Activated T-cell treated with anti-CD3 and anti-CD28 coated beads for 48 hours (primary cell): ENCODE measurements around the gene DRGX.

Experiments
- DNase-seq: peaks from one replicate; pipeline ENCODE4 v3.0.0-alpha.2; 2020; ENCODE audit warnings: low read depth

The DRGX gene

DNA sequence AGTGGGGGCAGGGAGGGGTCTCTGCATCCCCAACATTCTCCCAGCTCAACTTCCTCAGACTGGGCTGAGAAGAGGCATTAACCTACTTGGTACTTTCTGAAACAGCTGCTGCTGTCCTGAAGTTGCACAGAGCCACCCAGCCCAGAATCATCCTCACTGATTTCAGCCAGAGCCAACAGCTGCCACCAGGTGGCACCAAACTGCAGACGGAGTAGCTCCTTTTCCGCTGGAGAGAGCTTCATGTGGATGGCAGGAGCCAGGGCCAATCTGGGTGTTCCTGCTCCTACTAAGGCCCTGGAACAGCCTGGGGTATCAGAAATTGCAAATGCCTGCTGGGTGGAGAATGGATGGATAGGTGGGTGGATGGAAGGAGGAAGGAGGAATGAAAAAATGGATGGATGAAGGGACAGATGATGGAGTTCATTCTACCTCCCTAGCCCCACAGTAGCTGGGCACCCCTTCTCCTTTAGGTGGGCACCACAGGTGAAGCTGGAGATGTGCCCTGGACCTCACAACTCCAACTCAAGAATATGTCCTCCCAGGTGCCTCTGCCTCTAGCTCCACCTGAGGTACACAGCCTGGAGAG is 11.8 kb upstream of the DRGX start:
- DNase-seq, result peak; percentile 65

DNA sequence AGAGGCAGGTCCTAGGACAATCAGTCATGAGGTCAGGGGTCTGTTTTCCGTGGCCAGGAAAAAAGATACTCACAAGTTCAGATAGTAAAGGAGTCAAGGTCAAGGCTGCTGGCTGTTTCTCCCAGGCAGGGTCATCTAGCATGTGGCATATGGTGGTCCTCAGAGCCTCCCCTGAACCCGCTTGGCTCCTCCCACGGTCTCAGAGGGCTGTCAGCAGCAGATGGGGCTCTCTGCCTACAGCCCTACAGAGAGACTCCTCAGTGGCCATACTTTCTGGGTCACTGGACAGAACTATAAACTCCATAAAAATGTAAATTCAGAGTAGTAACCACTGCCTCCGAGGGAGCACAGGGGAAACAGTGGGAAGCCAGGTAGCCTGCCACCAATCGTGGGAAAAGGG is 11.3 kb upstream of the DRGX start:
- DNase-seq, result no peak

DNA sequence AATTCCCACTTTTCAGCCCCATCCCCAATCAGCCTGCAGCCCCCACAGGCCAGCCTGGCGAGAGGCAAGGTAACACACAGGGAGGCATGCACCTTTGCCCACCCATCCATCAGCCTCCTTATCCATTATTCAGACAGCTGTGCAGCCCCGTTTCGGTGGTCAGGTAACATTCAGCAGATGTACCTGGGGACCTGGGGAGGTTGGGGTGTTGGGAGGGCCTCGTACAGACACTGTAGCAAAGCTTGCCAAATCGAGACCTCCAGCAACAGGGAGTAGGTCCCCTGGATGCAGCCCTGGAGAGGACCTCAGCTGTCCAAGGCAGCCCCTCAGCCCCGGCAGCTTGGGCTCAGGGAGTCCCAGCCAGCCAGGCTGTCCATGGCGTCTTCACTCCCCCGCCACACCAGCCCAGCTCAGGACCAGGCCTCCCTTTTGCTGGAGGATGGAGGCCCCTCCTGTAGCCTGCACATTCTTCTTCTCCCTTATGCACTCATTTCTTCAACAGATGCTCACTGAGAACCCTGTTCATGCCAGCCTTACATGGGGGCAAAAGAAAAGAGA is 8.5 kb upstream of the DRGX start:
- no peak for DNase-seq

DNA sequence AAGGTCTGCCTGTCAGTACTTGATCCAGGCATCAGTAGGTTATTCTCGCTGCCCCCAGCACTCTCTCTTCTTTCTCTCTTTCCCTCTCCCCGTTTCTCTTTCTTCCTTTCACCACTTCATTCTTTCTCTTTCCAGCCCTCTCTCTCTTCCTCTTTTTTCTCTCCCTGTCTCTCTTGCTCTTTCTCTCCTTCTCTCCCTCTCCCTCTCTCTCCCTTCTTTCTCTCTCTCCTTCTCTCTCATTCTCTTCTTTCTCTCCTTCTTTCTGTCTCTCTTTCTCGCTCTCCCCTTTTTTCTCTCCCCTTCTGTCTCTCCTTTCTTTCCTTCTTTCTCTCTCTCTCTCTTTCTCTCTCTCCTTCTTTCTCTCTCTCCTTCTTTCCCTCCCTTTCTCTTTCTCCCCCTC is 7.5 kb upstream of the DRGX start:
- DNase-seq, result no peak

DNA sequence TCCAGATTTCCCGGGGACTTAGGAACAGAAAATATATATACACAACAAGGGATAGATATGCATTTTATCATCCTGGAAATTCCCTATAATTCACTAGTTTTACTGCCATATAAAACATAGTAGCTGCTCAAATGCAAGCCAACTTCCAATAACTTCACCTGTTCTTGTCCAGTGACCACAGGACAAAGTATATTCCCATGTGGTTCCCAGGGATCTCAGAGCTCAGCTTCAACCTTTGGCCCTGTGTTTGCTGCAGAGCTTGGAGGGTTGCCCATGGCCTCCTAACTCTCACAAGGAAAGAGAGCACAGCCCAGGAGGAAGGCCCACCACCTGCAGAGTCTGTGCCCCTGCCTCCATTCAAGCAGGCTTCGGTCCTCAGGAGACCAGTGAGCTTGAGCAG is 4.5 kb upstream of the DRGX start:
- no peak for DNase-seq

DNA sequence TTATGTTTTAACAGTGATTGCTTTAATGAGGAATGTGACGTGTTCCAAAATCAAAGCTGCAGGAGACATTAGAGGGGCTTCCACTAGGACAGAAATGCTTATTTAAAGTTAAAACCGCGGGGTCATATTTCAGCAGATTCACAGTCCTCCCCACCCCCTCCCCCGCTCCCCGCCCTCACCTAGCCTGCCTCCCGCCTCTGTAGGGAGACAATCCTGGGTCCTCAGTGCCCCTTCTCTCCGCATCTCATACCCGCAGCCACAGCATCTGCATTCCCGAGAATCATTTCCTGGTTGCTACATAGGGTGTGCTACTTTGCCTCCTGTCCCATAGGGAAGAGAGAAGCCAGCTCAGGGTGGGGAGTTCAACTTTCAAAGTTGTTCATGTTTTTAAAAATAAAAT is 3.1 kb upstream of the DRGX start:
- no peak for DNase-seq

DNA sequence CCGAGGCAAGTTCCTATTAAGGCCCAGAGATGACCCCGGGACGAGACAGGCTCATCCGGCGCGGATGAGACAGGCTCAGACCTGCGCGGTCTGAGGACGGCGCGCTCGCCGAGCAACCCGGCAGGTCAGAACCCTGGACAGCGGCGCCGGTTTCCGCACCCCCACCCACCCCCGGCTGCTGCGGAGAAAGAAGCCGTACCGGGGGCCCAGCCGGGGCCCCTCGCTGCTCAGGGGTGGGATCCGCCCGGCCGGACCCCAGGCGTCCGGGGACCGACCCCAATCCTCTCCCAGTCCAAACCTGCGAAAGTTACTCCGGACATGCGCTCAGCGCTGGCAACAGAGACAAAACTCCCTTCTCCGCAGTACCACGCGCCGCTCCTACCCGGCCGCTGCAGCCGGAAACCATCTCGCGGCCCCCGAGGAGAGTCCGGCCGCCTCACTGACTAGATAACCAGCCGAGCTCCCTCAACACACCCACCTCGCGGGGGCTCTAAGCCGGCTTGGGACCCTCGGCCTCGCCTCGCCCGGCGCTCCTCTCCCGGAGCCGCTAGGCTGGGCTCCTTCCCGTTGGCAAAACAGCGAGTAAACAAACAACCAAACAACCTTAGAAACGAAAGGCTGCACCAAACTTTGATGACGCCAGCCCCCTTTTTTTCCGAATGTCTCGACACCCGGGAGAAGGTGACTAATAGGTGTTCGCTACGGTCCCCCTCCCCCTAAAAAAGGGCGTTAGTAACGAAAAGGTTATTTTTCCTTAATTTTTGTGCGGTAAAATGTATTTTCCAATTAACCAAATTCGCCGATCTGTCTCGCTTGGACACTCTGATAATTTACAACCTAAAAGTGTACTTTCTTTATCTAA is 2.3 kb upstream of the DRGX start:
- DNase-seq, result peak; percentile 58

DNA sequence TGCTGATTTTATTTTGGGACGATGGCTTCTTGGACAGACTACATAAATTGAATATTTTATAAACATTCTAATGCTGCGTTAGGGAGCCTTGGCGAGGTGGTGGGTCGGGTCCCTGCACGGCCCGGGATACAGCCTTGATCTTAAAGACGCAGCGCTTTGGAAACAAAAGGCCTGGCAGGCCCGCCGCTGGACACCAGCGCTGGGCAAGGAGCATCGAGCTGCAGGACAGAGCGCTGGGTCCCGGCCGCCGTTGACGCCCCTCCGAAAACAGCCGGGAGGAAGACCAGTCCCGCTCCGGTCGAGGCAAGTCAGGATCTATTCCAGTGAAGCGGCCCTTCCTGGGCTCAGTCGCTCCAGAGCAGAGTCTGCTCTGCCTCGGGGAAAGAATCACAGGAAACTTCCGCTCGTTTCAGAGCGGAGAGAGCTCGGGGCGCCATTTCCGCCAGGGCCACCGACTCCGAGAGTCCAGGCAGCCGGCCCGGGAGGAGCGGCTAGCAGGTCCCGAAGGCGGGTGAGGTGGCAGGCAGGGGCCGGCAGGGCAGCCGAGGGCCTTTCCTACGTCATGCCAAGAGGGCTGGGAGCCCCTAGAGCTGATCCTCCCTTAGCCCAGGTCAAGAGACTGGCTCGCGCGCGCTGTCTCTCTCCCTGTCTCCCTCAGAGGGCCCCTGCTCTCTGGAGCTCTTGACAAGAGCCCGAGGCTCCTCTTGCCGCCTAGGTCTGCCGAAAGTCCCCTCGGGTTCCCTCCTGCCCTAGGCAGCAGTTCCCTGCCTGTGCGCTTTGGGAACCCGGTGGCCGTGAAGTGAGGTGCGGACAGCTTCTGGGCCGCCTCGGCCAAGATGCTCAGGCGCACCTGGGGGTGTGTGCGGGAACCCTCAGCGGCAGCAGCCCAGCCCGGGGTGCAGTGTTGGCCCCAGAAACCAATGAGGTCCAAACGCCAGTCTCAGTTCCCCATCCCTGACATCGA is 1.4 kb upstream of the DRGX start:
- DNase-seq, result no peak

DNA sequence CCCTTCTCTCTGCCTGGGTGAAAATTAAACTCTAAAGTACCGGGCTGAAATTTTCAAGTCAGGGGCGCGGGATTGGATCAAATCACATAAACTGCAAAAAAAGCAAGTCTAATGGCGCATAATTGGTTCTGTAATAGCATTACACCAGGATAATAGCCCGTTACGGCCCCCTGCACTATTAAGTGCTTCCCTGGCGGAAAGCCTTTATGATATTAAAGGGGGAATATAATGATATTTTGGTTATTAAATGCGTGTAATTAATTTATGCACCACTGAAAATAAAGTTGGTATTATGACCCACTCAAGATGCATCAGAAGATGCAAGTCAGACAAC is 744 bp upstream of the DRGX start:
- DNase-seq, result no peak

DNA sequence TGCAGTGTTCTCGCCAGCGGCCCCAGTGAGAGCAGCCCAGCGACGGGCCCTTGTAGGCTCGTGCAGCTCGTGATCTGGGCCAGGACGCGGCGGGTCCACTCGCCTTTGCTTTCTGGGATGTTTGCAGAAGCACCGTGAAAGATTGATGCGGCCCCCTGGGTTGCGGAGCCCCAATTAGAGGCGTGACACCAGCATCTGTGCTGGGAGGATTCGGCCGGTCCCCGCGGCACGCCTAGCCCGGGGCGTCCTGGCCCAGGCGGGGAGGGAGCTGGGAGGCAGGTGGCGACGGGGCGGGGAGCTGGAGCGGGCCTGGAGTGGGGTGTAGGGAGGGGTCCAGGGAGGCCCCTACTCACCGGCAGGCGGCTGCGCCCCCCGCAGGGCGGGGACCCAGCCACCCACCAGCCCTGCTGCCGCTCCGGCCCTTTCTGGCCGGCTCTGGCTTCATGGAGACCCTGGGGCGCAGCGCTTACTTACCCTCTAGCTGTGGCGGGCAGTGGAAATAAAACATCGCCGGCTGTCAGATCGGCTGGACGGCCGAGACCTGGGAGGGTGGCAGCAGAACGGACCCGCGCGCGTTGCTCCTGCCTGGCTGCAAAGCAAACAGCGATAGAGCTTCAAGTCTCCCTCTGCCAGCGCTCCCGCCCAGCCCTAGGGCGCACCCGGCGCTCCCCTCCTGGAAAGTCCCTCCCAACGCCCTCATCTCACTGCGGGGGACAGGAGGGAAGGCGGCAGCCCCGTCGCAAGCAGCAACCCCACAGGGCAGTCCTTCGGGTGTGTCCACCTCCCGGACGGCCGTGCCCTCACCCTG is 752 bp downstream of the DRGX start:
- DNase-seq, result no peak

DNA sequence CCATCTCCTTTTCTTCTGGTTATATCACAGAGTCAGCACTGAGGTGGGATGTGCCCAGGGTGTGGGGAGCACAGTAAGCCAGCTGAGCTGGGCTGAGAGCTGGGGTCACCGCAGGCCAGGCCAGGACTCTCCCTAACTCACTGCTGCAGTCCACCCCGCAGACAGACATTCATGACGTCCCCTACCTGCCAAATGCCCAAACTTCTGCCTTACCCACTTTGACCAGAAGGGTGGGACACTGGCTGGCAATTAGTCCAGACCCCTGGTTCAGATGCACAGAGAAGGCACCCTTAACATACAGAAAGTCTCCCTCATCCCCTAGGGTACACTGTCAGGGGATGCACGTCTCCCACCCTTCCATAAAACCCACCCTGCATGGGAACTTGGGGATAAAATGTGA is 2.1 kb downstream of the DRGX start:
- DNase-seq, result no peak

DNA sequence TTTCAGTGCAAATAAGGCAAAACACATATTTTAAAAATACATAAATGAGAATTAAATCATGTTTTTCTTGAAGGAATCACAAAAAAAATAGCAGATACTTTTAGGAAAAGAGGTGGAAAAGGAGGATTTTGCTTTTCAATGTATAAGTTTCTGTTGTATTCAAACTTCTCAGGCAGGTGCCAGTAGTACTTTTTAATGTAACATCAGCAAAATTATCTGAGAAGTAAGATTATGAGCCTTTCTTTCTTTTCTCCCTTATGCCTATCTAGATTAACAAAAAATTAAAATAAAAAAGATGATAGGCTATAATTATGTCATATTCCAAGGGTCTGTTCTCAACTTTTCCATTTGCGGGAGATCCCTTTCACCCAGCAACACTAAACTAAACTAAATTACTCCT is 2.6 kb downstream of the DRGX start:
- no peak for DNase-seq

DNA sequence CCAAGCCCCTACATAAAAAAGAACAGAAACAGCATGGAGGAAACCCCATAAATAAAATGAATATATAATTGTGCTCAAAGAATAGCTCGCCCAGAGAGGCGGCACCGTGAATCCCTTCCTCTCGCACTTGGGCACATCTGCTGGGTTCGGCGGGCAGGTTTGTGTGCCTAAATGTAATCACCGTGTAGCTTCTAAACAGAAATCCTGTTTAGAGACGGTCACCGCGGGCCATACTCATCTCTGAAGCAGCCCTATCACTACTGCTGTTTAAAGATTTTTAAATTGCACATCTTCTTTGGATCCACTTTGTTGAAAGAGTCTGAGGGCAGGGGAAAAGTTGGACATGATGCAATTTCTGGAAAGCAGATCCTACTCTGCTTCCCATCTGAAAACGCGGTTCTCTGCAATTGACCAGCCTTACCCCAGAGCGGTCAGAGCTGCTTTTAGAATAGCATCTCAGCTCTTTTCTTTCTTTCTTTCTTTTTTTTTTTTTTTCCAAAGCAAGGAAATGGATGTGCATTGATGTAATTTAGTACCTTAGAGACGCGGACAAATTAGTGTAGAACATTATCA is 6.4 kb downstream of the DRGX start:
- no peak for DNase-seq

DNA sequence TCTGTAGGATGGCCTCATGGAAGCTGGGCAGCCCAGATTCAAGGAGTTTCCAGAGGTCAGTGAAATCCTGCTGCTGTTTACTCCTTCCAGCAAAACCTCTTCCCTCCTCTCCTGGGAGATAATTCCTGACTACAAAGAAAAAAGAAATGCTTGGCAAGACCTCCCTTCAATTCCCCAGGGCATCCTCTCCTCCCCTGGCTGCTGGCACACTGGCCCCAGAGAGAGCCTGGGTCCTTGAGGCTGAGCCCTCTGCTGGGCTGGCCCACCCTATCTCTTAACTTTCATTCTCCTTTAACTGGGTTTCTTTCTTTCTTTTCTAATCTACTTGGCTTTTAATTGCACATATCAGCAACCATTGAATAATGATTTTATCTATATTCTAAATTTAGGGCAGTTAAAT is 7.7 kb downstream of the DRGX start:
- DNase-seq, result no peak

DNA sequence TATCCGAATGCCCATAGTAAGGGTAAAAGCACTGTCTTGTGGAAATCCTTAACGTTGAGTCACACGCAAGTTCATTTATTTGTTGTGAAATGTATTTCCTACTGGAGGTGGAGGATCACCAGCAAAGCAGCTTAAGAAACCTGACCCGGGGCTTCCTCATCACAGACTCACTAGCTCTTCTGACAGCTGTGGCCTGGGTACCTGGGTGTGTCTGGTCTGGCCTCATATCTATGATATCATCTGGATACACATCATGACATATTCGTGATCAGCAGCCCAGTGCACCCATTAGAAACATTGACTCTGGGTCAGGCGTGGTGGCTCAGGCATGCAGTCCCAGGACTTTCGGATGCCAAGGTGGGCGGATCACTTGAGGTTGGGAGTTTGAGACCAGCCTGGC is 8.8 kb downstream of the DRGX start:
- no peak for DNase-seq

DNA sequence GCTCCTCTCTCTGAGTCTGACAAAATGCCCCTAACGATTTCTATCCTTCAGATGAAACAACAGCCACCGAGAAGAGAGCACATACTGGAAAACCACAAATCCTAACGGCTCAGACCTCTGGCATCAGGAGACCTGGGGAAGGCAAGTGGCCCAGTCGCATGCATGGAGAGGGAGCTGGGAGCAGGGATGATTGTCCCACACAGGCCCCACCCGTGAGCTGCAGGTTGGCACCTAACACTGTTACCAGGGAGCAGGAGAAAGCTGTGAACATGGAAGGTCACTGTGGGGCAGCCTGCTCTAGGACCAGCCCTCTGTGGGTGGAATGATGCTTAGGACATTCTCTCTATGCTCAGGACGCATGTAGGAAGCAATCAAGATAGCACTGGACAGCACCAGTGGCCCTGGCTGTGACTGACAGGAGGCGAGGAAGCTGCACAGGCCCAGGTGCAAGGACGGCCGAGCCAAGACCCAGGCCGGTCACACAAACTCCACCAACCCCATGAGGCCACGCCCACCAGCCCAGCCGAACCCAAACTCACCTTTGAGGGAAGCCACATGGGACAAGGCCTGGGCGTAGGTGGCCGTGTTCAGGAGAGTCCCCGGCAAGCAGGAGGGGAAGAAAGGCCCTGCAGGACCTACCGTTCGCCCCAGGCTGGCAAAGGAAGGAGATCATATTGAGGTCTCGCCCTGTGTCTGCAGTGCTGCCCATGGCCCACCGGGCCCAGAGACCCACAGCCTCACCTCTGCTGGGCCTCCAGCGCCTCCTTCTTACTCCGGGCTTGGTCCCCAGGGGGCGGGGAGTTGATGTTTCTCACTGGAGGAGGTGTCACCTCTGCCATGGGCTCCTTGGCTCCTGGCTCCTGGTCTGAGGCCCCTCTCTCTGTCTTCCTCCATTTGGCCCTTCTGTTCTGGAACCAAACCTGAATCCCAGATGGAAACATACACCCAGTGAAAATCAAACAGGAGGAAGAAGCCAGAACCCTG is 9.7 kb downstream of the DRGX start:
- DNase-seq, result no peak

DNA sequence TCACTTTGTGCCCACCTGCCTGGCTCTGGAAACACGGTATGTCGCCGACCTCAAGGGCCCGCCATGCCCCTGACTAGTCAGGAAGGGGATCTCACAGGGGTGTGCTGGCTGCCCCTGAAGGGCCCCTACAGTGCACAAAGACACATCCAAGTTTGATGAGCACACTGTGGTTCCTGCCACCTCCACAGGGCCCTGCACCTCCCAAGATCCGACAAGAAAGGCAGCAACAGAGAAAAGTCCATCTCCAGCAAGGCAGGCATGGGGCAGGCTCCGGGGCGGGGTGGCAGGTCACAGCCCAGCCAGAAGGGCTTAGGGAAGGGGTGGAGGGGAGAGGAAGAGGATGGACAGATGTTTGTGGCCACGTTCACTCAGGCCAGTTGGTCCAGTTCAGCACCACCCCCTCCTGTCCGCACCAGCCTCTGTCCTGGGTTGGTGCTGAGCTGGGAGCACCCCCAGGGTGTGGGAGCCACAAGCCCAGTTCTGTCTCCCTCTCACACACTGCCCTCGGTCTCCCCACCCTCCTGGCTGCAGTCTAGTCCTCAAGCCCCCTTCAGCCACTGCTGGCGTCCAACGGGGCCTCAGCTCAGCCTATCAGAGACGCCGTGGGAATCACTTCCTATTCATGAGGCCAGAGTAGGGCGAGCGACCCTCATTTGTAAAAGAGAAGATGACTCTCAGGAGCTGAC is 11.5 kb downstream of the DRGX start:
- no peak for DNase-seq

DNA sequence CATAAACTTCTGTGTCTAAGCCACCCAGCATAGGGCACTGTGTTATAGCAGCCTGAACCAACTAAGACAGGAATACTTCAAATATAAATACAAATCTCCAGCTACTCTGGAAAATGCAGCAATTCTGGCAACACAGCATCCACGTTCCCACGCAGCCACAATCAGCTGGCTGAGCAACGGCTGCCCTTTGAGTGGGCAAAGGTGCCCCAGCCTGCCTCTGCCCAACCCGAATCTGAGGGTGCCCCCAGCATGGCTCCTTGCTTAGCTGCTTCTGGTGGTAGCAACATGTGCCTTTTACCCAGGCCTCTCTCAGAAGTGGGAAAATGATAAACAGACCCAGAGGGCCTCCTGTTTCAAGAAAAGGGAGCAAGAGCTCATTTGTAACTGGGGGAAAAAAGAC is 12.0 kb downstream of the DRGX start:
- DNase-seq, result no peak

DNA sequence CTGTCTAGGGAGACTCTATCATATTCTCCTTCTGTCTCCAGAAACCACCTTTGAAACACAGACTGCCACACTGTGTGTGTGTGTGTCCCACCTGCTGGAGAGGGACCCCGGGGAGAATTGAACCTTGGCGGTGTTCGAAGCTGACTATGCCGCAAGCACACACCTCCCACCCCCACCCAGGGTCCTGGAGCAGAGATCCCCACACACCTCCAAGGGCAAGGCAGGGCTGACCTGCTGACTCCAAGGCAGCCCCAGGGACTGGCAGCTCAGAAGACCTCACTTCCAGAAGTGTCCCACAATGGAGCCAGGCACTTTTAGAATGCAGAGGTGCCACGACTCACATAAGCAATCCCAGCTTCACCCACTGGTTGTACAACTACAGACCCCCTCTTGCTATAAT is 13.1 kb downstream of the DRGX start:
- DNase-seq, result no peak

DNA sequence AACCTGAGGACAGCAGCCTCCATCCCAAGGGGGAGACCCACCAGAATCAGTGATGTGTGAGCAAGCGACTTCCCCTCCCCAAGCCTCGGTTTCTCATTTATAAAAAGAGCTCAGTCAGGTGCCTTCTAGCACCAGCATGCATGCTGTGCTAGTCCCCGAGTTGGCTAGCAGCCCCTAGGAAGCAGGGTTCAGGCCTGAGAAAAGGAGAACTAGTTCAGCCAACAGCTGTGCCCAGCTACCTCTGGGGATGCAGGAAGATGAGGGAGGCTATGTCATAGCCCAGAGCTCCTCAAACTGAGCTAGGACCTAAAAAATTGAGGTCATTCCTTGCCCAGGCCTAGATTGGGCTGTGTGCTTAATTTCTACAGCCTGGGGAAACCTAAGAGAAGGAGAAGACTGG is 13.7 kb downstream of the DRGX start:
- no peak for DNase-seq
